Uterus (tissue), 2 donors: ENCODE measurements around the gene RPRD1B.
"Not testable (repeated sequence)": the region's sequence is repeated elsewhere in the genome, so short reads cannot be mapped to it uniquely, and the experiment has no call there.

Source experiments
- POLR2A ChIP-seq, 2 donors: fragments of 450-650 bp; IDR thresholded peaks; one replicate each; pipeline ENCODE4 v1.6.1; 2016; ENCODE audit warnings: antibody characterized with exemption in 2 of 2, mild to moderate bottlenecking in 1 of 2, moderate library complexity in 1 of 2
- TF ChIP-seq, protein P1 (sequence below), 4 experiments: fragments of 200-600 bp in 2 of 4; fragments of 450-650 bp in 2 of 4; sonication (generic) in 2 of 4; IDR thresholded peaks; one replicate each; pipeline ENCODE4 v1.5.1; 2016 to 2019; ENCODE audit warnings: antibody characterized with exemption in 4 of 4, mild to moderate bottlenecking in 2 of 4, moderate library complexity in 1 of 4

DNA sequence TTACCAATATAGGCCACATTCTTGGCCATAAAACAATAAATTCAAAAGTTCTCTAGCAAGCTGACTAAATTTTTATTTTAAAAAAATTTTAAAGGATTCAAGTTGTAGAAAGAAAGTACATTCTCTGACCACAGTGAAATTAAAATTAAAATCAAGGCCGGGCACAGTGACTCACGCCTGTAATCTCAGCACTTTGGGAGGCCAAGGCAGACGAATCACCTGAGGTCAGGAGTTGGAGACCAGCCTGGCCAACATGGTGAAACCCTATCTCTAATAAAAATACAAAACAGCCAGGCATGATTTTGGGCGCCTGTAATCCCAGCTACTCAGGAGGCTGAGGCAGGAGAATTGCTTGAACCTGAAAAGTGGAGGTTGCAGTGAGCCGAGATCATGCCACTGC lies 68.7 kb downstream of the RPRD1B start:
- TF ChIP-seq, protein P1, sequence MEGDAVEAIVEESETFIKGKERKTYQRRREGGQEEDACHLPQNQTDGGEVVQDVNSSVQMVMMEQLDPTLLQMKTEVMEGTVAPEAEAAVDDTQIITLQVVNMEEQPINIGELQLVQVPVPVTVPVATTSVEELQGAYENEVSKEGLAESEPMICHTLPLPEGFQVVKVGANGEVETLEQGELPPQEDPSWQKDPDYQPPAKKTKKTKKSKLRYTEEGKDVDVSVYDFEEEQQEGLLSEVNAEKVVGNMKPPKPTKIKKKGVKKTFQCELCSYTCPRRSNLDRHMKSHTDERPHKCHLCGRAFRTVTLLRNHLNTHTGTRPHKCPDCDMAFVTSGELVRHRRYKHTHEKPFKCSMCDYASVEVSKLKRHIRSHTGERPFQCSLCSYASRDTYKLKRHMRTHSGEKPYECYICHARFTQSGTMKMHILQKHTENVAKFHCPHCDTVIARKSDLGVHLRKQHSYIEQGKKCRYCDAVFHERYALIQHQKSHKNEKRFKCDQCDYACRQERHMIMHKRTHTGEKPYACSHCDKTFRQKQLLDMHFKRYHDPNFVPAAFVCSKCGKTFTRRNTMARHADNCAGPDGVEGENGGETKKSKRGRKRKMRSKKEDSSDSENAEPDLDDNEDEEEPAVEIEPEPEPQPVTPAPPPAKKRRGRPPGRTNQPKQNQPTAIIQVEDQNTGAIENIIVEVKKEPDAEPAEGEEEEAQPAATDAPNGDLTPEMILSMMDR (IDR thresholded peaks at IDR 0.05), result not testable (repeated sequence)
- TF ChIP-seq POLR2A (IDR thresholded peaks at IDR 0.05), result not testable (repeated sequence)
